ENCODE data around the gene SDK1.

SDK1 gene

DNA sequence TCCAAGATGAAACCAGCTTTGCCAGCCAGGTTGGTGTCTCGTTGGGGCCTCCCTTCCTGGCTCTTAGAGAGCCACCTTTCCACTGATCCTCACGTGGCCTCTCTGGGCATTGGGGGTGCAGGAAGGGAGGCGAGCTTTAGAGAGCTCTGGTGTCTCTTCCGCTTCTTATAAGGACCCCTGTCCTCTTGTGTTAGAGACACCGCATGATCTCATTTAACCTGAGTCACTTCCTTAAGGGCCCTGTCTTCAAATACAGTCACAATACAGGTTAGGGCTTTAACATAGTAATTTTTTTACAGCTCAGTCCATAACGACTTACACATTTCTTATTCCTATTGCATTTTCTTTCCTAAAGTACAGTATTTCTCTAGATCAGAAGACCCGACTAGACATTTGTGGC is 535.8 kb downstream of the SDK1 start:
- DNase-seq = no peak

DNA sequence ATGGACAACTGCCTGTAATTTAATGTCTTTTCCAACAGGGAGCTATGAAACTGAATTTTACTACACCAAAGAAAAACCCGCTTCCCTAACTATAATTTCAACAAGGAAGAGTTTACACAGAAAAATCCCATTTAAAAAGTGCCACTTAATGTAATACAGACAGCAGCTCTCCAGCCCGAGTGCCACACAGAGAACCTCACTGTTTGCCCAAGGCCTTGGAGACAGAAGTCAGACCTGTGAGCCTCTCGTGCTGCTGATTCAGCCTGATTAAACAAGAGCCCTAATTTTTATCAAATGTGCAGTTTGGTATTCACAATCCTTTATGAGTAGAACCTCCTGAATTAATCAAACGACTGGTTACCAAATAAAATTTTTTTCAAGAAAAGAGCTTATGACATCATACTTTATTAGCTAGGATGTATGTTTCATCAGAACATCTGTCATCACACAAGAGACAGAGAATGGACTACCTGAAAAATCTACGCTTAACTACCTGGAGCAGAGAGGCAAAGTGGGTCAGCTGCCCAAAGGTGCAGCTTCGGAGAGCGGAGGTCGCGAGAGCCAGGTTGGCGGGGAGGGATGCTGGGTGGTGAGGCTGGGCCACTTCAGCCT is 543.6 kb downstream of the SDK1 start:
- no peak for DNase-seq

DNA sequence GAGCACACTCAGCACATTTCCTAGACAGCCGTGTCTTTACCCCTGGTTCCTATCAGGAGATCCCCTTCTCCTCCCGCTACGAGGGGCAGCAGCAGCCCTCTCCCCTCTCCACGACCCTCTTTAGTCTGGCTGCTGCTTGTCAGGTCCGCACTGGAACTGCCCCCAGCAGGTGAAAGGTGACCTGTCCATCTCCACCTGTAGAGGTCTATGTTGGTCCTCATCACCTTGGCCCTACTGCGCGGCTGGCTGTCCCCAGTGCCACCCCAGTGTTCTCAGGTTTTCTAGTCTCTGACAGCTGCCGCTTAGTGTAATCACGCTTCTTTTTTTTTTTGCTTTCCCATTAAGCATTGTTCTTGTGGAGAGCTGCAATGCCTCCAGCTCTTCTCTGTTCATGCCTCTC is 545.7 kb downstream of the SDK1 start:
- DNase-seq = no peak

DNA sequence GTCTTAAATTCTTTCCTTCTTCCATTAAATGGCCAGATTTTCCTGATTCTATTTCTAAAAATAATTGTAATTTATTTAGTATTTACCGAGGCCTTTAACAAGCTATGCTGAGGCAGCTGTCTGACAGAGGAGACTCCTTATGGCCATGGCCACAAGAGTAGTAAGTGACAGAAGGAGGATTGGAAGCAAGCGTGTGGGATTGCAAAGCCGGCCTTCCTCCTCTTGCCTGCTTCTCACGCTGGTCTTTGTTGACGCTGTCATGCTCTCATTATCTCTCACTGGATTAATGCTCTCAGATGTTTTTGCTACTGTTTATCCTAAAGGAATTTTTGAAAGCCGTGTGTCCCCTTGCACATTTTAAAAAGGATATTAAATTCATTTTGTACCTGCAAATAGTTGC is 546.3 kb downstream of the SDK1 start:
- DNase-seq = no peak

DNA sequence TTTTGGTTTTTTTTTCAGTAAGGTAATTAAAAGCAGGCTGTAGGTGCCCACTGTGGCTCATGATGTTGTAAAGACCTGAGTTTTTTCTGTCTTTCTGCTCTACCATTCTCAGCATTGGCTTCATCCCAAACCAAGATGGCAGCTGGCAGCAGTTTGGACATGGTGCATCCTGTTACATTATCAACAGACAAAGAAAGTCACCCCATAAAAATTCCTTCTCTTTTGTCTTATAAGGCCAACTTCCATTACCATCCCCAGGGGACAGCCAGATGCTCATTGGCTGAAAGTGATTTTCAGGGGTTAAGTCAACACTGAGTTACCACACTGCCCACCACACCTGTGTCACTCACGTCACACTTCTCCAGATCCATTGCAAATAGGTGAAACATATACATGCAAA is 558.4 kb downstream of the SDK1 start:
- no peak for DNase-seq

DNA sequence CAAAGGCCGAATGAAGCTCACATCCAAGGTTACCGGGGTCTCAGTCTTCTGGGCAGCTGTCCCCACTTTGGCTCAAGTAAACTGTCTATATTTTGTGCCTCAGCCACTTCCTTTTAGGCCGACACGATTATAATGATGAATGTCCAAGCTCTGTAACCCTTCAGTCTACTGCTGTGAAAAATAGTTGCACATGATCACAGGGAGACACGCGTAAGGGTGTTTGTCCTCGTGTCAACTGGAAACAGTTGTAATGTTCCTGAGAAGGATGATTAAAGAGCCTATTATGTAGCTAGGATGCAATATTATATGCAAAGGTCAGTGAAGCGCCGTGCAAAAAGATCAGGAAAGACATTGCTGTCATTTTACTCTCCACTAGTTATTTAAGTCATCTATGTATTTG is 559.9 kb downstream of the SDK1 start:
- no peak for DNase-seq

DNA sequence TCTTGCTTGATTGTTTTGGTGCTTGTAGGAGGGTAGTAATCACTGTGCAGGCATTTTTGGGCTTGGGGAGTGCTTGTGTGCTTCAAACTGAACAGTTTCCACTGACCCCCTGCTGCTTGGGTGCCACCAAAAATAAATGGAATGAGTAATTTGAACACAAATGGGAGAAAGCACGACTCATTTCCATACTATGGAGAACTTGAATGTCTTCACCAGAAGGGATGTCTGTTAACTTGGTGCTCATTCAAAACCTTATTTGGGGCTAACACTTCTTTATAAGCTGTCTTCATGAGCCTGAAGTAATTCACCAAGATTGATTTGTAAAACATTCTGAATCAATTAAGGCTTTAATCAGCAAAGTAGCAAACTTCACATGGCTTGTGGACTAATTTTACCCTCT is 560.3 kb downstream of the SDK1 start:
- no peak for DNase-seq

DNA sequence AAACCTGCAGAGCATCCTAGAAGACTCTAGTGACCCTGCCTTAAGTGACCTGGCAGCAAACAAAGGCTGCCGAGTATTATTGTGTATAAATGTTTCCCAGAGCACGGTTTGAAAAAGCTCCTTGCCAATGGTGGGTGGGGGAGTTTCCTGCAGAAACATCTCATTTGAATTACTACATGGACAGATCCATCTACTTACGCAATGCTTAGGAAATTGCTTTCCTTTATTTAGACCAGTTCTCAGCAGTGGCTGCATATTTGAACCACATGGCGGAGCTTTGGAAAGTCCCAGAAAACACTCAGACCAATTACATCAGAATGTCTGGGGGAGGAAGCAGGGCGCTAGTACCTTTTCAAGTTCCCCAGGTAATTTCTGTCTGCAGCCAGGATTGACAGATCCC is 560.9 kb downstream of the SDK1 start:
- DNase-seq = no peak

DNA sequence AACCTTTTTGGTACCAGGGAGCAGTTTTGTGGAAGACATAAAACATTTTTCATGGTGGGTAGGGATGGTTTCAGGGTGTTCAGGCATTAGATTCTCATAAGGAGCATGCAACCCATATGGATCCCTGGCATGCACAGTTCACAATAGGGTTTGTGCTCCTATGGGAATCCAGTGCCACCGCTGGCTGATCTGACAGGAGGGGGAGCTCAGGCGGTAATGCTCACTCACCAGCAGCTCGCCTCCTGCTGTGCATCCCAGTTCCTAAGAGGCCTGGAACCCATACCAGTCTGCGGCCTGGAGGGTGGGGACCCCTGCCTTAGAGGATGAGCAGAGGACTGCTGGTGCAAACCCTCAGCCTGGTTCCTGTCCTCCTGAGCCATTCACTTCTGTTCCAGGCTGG is 561.7 kb downstream of the SDK1 start:
- no peak for DNase-seq

DNA sequence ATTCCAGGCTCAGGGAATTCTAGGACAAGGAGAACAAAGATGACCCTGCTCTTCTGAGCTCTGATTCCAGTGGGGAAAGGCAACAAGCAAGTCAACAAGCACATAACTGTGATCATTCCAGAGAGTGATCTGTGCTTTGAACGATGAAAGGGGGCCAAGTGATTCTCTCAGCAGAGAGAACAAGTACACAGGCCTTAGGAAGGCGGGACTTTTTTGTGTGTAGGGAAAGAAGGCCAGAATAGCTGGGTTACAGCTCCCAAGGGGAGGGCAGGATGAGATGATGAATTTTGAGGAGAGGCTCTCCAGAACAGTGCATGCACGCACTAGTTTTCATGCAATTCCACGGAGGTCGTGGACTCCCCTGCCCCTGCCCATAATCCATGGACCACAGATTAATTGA is 565.2 kb downstream of the SDK1 start:
- no peak for DNase-seq

DNA sequence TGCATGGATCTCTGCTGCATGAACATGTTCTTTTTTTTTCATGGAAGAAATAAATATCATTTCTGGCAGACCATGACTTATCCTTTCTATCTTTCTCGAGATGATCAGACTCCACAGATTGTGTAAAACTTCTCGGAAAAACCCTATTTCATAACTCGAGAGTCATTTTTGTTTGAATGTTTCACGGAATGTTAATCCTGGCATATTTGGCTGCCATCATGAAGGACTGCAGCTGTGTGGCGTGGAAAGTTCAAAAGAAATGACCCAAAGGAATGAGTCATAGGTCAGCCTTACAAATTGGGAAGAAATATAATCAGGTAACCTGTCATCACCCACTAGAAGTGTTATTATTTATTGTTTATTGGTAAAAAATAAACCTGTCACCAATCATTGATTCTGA is 566.8 kb downstream of the SDK1 start:
- no peak for DNase-seq

DNA sequence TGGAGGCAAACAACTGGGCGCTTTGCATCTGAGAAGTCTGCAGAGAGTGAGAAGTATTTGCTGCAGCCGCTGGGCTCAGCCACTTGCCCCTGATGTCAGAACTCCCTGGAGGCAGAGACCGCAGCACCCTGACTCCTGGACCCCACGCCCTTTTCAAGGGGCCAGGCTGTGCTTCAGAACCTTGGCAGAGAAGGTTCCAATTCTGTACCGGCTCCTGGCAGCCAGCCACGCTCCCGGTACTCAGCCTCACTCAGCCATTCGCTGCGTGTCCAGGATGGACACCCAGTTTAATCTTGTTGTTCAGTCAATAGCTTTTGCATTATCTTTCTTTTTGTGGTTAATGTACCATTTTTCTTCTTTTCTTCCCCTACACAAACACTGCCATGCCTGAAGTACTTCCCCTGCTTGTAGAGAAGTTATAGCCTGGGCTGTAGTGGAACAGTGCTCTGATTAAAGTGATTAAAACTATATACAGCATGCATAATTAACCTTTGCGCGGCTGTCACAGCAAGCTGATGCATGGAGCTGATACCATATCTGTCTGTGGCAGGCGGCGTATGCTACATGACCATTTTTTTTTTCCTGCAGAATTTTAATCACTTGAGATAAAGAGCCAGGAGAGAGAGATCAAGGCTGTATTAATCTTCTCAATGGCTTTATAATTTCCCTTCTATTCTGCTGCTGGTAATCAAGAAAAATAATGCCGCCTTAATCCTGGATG is 578.5 kb downstream of the SDK1 start:
- no peak for DNase-seq

DNA sequence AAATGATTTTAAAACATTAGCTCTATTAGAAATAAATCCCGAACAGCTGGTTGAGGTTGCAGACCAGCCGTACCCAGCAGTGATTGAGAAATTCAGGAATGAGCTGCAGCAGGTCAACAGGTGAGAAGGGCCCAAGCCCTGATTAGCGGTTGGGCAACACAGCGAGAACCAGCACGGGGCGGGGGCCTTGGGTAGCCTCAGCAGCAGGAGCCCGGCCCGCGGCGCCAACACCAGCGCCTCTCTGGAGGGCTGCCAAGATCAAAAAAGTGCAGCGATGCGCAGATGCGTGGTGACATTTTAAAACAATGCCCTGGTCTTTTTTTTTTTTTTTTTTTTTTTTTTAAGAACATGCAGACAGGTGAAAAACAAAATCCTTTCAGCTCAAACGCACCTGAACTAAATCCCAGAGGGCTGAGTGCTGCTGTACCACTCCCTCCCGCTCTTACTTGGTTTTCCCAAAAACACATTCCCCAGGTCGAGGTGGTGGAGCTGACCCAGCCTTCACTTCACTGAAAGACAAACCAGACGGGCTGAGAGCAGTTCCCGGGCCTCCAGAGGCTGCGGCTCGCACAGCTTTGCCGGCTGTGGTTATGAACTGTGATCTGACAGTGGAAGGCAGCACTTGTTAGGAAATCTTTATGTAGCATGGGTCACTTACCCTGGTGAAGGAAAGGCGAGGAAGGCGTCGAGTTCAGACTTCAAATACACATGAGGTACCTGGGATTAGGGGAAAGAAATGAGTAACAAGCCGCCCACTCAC is 579.4 kb downstream of the SDK1 start:
- no peak for DNase-seq

DNA sequence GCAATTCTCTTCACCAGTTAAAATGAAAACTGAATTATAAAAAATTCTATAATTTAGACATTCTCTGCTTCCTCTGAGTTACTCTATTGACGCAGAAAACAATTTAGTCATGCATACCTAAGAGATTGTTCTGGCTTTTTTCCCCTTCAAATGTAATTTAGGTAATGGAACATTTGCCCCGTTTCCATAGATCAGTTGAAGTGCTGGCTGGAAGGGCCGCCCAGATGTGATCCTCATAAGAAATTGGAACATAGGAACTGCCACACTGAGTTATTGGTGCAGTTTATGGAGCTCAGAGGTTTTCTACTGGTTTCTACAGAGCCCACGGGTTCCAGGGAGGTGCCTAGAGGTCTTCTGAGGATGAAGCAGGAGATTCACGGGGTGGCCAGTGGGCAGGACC is 581.7 kb downstream of the SDK1 start:
- DNase-seq = no peak

DNA sequence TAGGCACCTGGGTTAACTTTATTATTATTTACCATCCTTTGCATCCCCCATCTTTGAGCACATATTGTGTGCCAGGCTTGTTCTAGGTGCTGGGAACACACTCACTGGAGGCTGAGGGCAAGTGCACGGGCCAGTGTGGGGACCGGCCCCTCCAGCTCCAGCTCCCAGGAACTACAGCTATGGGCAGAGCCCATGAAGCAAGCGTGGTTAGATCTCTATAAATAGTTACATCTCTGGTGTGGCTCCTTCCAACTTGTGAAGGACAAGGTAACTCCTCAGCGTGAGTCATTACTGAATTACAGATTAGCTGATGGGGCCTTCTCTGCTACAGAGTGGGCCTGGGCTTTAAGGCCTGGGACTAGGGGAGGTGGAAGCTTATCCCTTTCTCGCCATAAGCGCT is 583.5 kb downstream of the SDK1 start:
- no peak for DNase-seq

DNA sequence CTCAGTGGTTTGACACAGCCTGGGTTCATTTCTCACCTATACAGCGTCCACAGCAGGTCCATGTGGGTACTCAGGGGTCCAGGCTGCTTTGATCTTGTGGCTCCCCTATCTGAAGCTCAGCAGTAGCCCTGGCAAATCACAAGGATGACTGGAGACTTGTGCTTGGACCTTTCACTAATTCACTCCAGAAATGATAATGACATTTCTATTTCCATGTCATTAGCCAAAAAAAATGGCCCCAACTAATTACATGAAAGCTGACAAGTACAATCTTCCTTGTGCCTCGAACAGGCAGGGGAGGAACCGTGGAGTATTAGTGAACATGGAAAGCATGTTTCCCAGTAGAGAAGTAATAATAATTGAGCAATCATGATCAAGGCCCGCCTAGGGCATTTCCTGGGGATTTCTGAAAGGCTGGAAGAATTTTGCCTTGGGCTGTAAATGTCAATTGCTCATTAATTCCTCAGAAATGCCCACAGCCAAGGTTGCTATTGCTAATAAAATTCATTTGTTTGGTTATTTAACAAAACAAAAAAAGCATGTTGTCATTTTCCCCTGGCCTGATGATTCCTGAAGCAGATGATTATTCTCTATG is 586.1 kb downstream of the SDK1 start:
- no peak for DNase-seq

DNA sequence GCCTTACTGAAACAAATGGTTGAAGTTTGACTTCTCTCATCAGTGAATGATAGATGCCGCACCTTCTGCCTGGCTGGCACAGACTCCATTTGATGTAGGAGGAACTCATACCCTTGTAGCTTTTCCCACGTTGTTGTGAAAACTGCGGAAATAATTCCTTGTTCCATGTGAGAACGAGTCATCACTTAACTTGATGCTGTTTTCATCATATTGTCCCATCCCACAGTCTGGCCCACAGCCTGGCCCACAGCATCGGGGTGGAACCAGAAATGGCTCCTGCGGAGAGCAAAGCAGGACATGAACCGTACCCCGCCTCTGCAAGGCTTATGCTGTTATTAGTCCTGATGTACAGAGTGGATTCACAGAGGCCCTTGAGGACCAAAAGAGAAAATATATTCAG is 587.0 kb downstream of the SDK1 start:
- no peak for DNase-seq

DNA sequence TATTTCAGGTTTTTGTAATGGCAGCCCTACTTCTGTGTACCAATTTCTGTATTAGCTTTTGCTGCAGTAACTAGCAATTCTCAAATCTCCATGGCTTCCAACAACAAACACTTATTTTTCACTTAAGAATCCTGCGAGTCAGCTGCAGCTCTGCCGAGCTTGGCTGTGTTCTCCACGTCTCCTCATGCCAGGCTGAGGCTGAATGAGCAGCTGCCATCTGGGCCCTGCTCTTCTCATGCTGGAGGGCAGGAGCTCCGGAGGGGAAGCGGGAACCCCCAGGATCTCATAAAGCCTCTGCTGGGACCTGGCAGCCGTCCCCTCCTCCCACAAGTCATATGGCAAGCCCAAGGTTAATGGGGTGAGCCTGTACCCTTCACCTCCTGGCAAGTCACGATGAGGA is 591.1 kb downstream of the SDK1 start:
- DNase-seq = no peak

DNA sequence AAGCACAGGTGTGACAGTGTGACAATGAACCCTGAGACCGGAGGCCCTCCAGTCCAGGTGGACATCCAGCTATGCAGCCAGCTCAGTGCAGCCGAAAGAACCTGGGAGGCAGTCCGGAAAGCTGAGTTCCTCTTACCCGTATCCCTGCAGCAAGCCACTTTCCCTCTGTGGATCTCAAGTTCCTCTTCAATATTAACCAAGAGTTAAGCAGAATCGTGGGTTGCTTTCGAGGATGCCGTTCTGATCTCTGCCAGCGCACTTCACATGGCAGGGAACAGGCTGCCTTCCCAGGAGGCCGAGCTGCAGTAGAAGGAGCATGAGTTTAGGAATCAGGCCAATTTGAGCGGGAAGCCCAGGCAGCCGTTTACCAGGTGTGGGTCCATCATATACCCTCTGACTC is 591.6 kb downstream of the SDK1 start:
- no peak for DNase-seq

DNA sequence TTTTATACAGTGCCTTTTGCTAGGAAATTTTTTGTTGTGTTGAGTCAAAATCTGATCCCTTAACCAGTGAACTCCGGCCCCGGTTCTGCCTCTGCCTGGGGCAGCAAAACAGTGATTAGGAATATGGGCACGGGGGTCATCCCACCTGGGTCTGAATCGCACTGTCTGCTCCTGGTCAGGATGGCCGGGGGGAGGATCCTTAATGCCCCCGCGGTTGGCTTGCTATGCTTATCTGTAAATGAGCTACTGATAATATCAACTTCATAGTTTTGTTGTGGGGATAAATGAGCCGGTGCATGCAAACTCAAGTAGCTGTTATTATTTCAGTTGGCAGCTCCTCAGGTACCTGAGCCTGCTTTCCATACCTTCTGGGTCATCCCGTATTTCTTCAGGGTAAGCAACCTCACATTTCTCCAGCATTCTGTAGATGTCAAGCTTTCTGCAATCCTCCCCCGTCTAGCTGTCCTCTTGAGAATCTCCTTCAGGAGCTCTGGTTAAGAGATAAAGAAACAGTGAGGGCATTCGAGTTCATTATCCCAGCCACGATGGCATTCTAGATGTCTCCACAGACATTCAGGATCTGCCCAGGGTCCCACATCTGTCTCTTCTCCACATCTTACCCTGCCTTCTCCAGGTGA is 592.2 kb downstream of the SDK1 start:
- DNase-seq = no peak

DNA sequence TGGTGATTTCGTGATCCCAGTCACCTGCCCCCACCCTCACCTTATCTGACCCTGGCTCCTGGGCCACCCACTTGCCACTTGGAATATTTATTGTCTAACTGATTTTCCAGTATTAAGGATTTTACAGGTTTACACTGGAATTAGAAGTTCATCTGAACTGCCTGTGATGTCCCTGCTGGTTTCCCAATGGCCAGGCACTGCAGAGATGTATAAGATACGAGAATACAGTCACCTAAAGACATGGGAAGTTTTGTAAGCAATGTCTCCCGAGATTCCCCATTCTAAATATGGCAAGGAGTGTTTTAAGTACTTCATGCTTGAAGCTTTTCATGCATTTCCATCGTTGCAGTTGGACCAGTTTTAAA is 592.7 kb downstream of the SDK1 start:
- no peak for DNase-seq

DNA sequence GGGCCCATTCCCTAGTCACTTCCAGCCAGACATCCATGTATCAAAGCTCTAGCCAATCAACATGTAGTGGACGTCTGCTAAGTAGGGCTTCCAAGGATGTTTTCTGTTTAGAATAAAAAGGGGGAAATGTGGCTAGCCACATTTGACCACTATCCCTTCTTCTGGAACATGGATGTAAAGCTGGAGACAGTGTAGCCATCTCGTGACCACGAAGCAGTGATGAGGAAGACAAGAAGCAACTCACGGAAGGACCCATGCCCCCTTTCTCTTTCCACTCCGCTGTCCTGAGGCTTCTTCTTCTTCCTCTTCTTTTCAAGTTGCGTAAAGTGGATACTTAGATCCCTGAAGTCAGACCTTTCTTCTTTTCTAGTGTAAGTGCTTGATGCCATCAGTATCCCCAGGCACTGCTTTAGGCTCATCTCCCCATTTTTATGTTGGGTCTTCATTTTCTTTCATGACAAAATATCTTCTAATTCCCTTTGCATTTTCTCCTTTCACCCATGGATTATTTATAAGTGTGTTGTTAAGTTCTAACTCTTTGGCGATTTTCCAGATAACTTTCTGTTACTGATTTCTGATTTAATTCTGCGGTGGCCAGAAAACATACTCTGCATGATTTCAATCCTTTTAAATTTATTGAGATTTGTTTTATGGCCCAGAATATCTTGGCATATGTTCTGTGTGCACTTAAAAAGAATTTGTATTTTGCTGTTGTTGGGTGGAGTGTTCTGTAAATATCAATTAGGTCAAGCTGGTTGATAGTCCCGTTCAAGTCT is 594.5 kb downstream of the SDK1 start:
- DNase-seq = no peak

Measured in CD4-positive, alpha-beta T cell treated with Interleukin-4 for 1 hour (primary cell).